ENCODE results near the gene EML6. TPM values are rescaled to one million over a fixed set of nuclear protein-coding genes. Genes with fewer than 3 reads are reported as not detected.

EML6 gene
- total RNA-seq, 1 experiment from 2014 or later: 6.6 TPM

DNA sequence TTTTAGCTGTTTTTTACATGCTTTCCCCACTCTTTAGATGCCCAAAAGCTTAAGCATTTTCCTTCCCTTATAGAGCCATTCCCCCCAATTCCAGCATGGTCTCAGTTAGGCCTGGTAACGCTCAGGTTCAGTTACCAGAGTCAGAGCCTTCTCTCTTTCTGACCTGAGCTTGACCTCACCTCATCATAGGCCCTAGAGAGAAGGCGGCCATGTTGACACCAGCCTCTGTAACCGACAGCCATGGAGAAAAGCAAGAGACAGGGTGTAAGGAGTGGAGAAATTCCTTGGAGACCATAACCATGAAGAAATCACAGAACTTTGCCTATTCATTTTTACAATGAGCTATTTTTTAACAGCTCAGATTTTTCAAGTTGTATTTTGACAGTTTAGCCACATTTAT lies 227.3 kb downstream of the EML6 start:
- Histone ChIP-seq H3K9me3 (ENCODE audit: control insufficient read depth in 1 of 2, insufficient read depth in 1 of 2, low read depth in 1 of 2, low read length in 2 of 2) (no peaks in the 10 kb centered on the region), H4K20me1 (ENCODE audit: insufficient read depth) (no peaks in the 10 kb centered on the region), H3K4me2 (ENCODE audit: low read length) (no peak overlapping the region), H3K9ac (ENCODE audit: low read length) (no peak overlapping the region), H3K27ac (ENCODE audit: low read depth, low read length) (no peak overlapping the region), H3K79me2 (ENCODE audit: insufficient read depth, low read length) (no peaks in the 10 kb centered on the region), H3K4me3 (replicated peaks in 1 of 2; ENCODE audit: low read depth in 1 of 2, low read length in 2 of 2) (no peak overlapping the region), H3K27me3 (ENCODE audit: insufficient read depth, low read length) (no peaks in the 10 kb centered on the region), H2AFZ (ENCODE audit: low read depth, low read length, poor library complexity, severe bottlenecking) (no peak overlapping the region), H3K4me1 (ENCODE audit: control insufficient read depth in 1 of 2, insufficient read depth in 2 of 2, low read length in 2 of 2) (peaks cover 0 to 15% of the 10 kb centered on the region in 2 experiments; a peak in 2 of 4 replicates), H3K9me2 (ENCODE audit: insufficient read depth) (no peaks in the 10 kb centered on the region), H3K36me3 (ENCODE audit: control insufficient read depth in 1 of 2, insufficient read depth in 2 of 2, low read length in 2 of 2) (no peaks in the 10 kb centered on the region)
- TF ChIP-seq, protein P1, sequence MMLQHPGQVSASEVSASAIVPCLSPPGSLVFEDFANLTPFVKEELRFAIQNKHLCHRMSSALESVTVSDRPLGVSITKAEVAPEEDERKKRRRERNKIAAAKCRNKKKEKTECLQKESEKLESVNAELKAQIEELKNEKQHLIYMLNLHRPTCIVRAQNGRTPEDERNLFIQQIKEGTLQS (IDR thresholded peaks at IDR 0.05): no peak
- TF ChIP-seq, protein P2, sequence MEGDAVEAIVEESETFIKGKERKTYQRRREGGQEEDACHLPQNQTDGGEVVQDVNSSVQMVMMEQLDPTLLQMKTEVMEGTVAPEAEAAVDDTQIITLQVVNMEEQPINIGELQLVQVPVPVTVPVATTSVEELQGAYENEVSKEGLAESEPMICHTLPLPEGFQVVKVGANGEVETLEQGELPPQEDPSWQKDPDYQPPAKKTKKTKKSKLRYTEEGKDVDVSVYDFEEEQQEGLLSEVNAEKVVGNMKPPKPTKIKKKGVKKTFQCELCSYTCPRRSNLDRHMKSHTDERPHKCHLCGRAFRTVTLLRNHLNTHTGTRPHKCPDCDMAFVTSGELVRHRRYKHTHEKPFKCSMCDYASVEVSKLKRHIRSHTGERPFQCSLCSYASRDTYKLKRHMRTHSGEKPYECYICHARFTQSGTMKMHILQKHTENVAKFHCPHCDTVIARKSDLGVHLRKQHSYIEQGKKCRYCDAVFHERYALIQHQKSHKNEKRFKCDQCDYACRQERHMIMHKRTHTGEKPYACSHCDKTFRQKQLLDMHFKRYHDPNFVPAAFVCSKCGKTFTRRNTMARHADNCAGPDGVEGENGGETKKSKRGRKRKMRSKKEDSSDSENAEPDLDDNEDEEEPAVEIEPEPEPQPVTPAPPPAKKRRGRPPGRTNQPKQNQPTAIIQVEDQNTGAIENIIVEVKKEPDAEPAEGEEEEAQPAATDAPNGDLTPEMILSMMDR (IDR thresholded peaks at IDR 0.05 in 2 of 3, conservative IDR thresholded peaks at IDR 0.05 in 1 of 3; ENCODE audit: borderline replicate concordance in 1 of 3, insufficient read depth in 1 of 3, low read depth in 2 of 3, low read length in 2 of 3): no peak
- TF ChIP-seq RAD21 (IDR thresholded peaks at IDR 0.05; ENCODE audit: low read depth): no peak
- no peak for TF ChIP-seq TCF7L2 (IDR thresholded peaks at IDR 0.05; ENCODE audit: borderline replicate concordance, extremely low read depth, insufficient read depth, insufficient read length)
- TF ChIP-seq JUND (IDR thresholded peaks at IDR 0.05): no peak
- TF ChIP-seq, protein P3, sequence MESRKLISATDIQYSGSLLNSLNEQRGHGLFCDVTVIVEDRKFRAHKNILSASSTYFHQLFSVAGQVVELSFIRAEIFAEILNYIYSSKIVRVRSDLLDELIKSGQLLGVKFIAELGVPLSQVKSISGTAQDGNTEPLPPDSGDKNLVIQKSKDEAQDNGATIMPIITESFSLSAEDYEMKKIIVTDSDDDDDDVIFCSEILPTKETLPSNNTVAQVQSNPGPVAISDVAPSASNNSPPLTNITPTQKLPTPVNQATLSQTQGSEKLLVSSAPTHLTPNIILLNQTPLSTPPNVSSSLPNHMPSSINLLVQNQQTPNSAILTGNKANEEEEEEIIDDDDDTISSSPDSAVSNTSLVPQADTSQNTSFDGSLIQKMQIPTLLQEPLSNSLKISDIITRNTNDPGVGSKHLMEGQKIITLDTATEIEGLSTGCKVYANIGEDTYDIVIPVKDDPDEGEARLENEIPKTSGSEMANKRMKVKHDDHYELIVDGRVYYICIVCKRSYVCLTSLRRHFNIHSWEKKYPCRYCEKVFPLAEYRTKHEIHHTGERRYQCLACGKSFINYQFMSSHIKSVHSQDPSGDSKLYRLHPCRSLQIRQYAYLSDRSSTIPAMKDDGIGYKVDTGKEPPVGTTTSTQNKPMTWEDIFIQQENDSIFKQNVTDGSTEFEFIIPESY (IDR thresholded peaks at IDR 0.05; ENCODE audit: extremely low read depth, insufficient replicate concordance, low read length): no peak
- TF ChIP-seq SP1 (IDR thresholded peaks at IDR 0.05; ENCODE audit: low read depth): no peak
- TF ChIP-seq ZNF274 (IDR thresholded peaks at IDR 0.05; ENCODE audit: low read depth, low read length): no peak
- no peak for TF ChIP-seq CEBPB (IDR thresholded peaks at IDR 0.05; ENCODE audit: low read depth)
- no peak for TF ChIP-seq SRF (IDR thresholded peaks at IDR 0.05; ENCODE audit: low read depth)
- no peak for TF ChIP-seq CBX3 (IDR thresholded peaks at IDR 0.05; ENCODE audit: low read depth)
- no peak for TF ChIP-seq ELF1 (IDR thresholded peaks at IDR 0.05; ENCODE audit: borderline replicate concordance, low read depth)
- no peak for TF ChIP-seq FOSL1 (IDR thresholded peaks at IDR 0.05; ENCODE audit: low read depth)
- no peak for TF ChIP-seq EZH2 (IDR thresholded peaks at IDR 0.05)
- TF ChIP-seq EGR1 (IDR thresholded peaks at IDR 0.05; ENCODE audit: low read depth): no peak
- TF ChIP-seq, protein P4, sequence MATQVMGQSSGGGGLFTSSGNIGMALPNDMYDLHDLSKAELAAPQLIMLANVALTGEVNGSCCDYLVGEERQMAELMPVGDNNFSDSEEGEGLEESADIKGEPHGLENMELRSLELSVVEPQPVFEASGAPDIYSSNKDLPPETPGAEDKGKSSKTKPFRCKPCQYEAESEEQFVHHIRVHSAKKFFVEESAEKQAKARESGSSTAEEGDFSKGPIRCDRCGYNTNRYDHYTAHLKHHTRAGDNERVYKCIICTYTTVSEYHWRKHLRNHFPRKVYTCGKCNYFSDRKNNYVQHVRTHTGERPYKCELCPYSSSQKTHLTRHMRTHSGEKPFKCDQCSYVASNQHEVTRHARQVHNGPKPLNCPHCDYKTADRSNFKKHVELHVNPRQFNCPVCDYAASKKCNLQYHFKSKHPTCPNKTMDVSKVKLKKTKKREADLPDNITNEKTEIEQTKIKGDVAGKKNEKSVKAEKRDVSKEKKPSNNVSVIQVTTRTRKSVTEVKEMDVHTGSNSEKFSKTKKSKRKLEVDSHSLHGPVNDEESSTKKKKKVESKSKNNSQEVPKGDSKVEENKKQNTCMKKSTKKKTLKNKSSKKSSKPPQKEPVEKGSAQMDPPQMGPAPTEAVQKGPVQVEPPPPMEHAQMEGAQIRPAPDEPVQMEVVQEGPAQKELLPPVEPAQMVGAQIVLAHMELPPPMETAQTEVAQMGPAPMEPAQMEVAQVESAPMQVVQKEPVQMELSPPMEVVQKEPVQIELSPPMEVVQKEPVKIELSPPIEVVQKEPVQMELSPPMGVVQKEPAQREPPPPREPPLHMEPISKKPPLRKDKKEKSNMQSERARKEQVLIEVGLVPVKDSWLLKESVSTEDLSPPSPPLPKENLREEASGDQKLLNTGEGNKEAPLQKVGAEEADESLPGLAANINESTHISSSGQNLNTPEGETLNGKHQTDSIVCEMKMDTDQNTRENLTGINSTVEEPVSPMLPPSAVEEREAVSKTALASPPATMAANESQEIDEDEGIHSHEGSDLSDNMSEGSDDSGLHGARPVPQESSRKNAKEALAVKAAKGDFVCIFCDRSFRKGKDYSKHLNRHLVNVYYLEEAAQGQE (IDR thresholded peaks at IDR 0.05; ENCODE audit: low read depth): no peak
- no peak for TF ChIP-seq ZFX (IDR thresholded peaks at IDR 0.05)
- no peak for TF ChIP-seq POLR2A (IDR thresholded peaks at IDR 0.05; ENCODE audit: borderline replicate concordance, extremely low read depth, insufficient read depth, insufficient read length)
- TF ChIP-seq, protein P5, sequence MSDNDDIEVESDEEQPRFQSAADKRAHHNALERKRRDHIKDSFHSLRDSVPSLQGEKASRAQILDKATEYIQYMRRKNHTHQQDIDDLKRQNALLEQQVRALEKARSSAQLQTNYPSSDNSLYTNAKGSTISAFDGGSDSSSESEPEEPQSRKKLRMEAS (IDR thresholded peaks at IDR 0.05): no peak
- no peak for TF ChIP-seq EZH2phosphoT487 (IDR thresholded peaks at IDR 0.05; ENCODE audit: borderline replicate concordance)
- no TSS peak for BruUV-seq (replicated peaks)
- no peak for ATAC-seq
- RAD21 ChIA-PET (ENCODE audit: low non-redundant PET in 1 of 2, low total read pairs in 2 of 2, uncharacterized antibody in 2 of 2, unreplicated experiment in 2 of 2): no interaction called here
- POLR2A ChIA-PET: no interaction called here
- CTCF ChIA-PET: no interaction called here
- DNase-seq (ENCODE audit: low read depth, low spot score): no peak
- intact Hi-C loops (cut with micrococcal nuclease): no loop called here

Data from HCT116 (cell line).